ENCODE measurements around the gene GSN. TPM values are rescaled to one million over a fixed set of nuclear protein-coding genes. Genes with fewer than 3 reads are reported as not detected.

GSN gene
- polyA plus RNA-seq, 1 experiment: 421 TPM

- Histone ChIP-seq H3K27ac (ENCODE audit: low read depth, low read length) (no peak overlapping the region), H3K9me3 (ENCODE audit: control insufficient read depth, insufficient read depth, low read length) (peaks cover 7% of the 10 kb centered on the region), H3K27me3 (ENCODE audit: control insufficient read depth, insufficient read depth, low read length) (no peaks in the 10 kb centered on the region), H3K4me3 (ENCODE audit: low read depth, low read length) (no peak overlapping the region)
- ChIA-PET CTCF (no interaction called here), POLR2A (no interaction called here)
- no peak for TF ChIP-seq CTCF (IDR thresholded peaks at IDR 0.05; ENCODE audit: low read depth, low read length)
- no peak for DNase-seq (ENCODE audit: low read depth, low spot score)
These were observed 56.8 kb downstream of the GSN start for GRCh38 chr9:121324755-121325154.

DNA sequence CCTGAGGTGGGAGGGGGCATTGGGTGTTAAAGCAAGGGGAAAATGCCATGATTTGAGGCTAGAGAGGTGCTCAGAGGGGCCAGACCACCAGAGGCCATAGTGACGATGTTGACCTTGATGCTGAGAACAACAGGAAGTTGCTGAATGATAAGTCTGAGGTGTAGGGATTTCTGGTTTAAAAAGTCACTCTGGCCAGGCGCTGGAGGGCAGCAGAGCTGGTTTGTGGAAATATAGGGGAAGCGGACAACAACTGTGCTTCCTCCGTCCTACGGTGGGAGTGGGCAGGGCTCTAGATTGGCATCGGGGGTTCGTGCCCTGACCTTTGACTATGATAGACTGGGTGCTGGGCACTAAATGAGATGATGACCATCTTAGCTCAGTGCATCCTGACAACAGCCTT lies 57.4 kb downstream of the GSN start:
- CTCF ChIA-PET: no interaction called here
- no peak for DNase-seq (ENCODE audit: low read depth, low spot score)
- Histone ChIP-seq H3K27me3 (ENCODE audit: control insufficient read depth, insufficient read depth, low read length) (no peaks in the 10 kb centered on the region), H3K4me3 (ENCODE audit: low read depth, low read length) (no peak overlapping the region), H3K9me3 (ENCODE audit: control insufficient read depth, insufficient read depth, low read length) (peaks cover 7% of the 10 kb centered on the region), H3K27ac (ENCODE audit: low read depth, low read length) (peak overlapping the region; percentile 21)
- TF ChIP-seq CTCF (IDR thresholded peaks at IDR 0.05; ENCODE audit: low read depth, low read length): no peak
- POLR2A ChIA-PET: no interaction called here

- TF ChIP-seq CTCF (IDR thresholded peaks at IDR 0.05; ENCODE audit: low read depth, low read length): no peak
- ChIA-PET CTCF (no interaction called here), POLR2A (no interaction called here)
- no peak overlapping the region for H3K27ac ChIP-seq (ENCODE audit: low read depth, low read length)
- H3K4me3 ChIP-seq (ENCODE audit: low read depth, low read length): no peak overlapping the region
- DNase-seq (ENCODE audit: low read depth, low spot score): no peak
- peaks cover under 1% of the 10 kb centered on the region for H3K9me3 ChIP-seq (ENCODE audit: control insufficient read depth, insufficient read depth, low read length)
- H3K27me3 ChIP-seq (ENCODE audit: control insufficient read depth, insufficient read depth, low read length): no peaks in the 10 kb centered on the region
These were observed 58.3 kb downstream of the GSN start for GRCh38 chr9:121326130-121326838.

GRCh38 chr9:121326901-121327613 lies 59.1 kb downstream of the GSN start:
- CTCF ChIA-PET: interaction anchor here (1.1 kb wide), 1 partner anchor 8 kb away, joined by 3 read pairs; no protein-coding TSS in a partner anchor
- no peaks in the 10 kb centered on the region; the same call in 1 of the 2 replicates for H3K9me3 ChIP-seq (ENCODE audit: control insufficient read depth, insufficient read depth, low read length)
- no peaks in the 10 kb centered on the region for H3K27me3 ChIP-seq (ENCODE audit: control insufficient read depth, insufficient read depth, low read length)
- H3K4me3 ChIP-seq (ENCODE audit: low read depth, low read length): no peak overlapping the region
- POLR2A ChIA-PET: no interaction called here
- DNase-seq (ENCODE audit: low read depth, low spot score): no peak
- TF ChIP-seq CTCF (IDR thresholded peaks at IDR 0.05; ENCODE audit: low read depth, low read length): no peak
- no peak overlapping the region for H3K27ac ChIP-seq (ENCODE audit: low read depth, low read length)

GRCh38 chr9:121328476-121328875 lies 60.5 kb downstream of the GSN start:
- CTCF ChIA-PET: interaction anchor here (0.8 to 1.4 kb wide), 3 partner anchors 8 to 11 kb away, joined by 3 to 11 read pairs (median 3); no protein-coding TSS in a partner anchor
- no peak for TF ChIP-seq CTCF (IDR thresholded peaks at IDR 0.05; ENCODE audit: low read depth, low read length)

More at GRCh38 chr9:121328476-121328875, 60.5 kb downstream of the GSN start:
- H3K4me3 ChIP-seq (ENCODE audit: low read depth, low read length): no peak overlapping the region
- no peaks in the 10 kb centered on the region for H3K27me3 ChIP-seq (ENCODE audit: control insufficient read depth, insufficient read depth, low read length)
- H3K27ac ChIP-seq (ENCODE audit: low read depth, low read length): no peak overlapping the region
- no peak for DNase-seq (ENCODE audit: low read depth, low spot score)
- no peaks in the 10 kb centered on the region; the same call in 1 of the 2 replicates for H3K9me3 ChIP-seq (ENCODE audit: control insufficient read depth, insufficient read depth, low read length)
- POLR2A ChIA-PET: no interaction called here

Measured in AG04450 (cell line).